Keratinocyte (primary cell): Measurements from ENCODE around the gene NID2. TPM values are rescaled to one million over a fixed set of nuclear protein-coding genes. Genes with fewer than 3 reads are reported as not detected.

Experiments used
- DNase-seq: peaks from one replicate; pipeline ENCODE4 v3.0.0-alpha.2; 2011; ENCODE audit warnings: low read depth, missing footprints, low spot score
- FAIRE-seq: peaks from 2 replicates; lab custom pipeline; 2011; peaks lifted over from hg19 to GRCh38; lab: Jason Lieb, UNC
- H2AFZ ChIP-seq: 2 replicates; pipeline ENCODE4 v1.6.0; 2012; ENCODE audit warnings: low read length, control low read depth, inconsistent platforms; ENCODE audit not compliant: control insufficient read depth
- H3K27ac ChIP-seq: 2 replicates; pipeline ENCODE4 v1.5.1; 2011; ENCODE audit warnings: low read length; ENCODE audit not compliant: control insufficient read depth, insufficient read depth
- H3K27me3 ChIP-seq: 3 replicates; pipeline ENCODE4 v1.6.0; 2011; ENCODE audit warnings: low read length; ENCODE audit not compliant: control insufficient read depth, insufficient read depth; ENCODE audit errors: extremely low read depth
- H3K36me3 ChIP-seq, 2 experiments: 2 replicates in 1 of 2; 3 replicates in 1 of 2; pipeline ENCODE4 v1.5.1; 2011; ENCODE audit warnings: low read length in 2 of 2, mild to moderate bottlenecking in 1 of 2; ENCODE audit not compliant: control insufficient read depth in 2 of 2, insufficient read depth in 2 of 2; ENCODE audit errors: extremely low read depth in 1 of 2
- H3K4me1 ChIP-seq: 3 replicates; pipeline ENCODE4 v1.5.1; 2011; ENCODE audit warnings: low read length; ENCODE audit not compliant: control insufficient read depth, insufficient read depth; ENCODE audit errors: extremely low read depth
- H3K4me2 ChIP-seq: 3 replicates; pipeline ENCODE4 v1.6.0; 2011; ENCODE audit warnings: low read depth, low read length; ENCODE audit not compliant: control insufficient read depth, insufficient read depth; ENCODE audit errors: extremely low read depth
- H3K4me3 ChIP-seq, 3 experiments: fragments of 200-600 bp in 1 of 3; sonication (generic) in 1 of 3; 2 replicates in 2 of 3; 3 replicates in 1 of 3; pipeline ENCODE4 v1.5.1; 2011 to 2016; ENCODE audit warnings: low read length in 3 of 3, mild to moderate bottlenecking in 3 of 3, control low read depth in 2 of 3, inconsistent platforms in 1 of 3, low read depth in 1 of 3, mixed read lengths in 1 of 3, mixed run types in 1 of 3, moderate library complexity in 1 of 3; ENCODE audit not compliant: control insufficient read depth in 2 of 3, insufficient read depth in 2 of 3; ENCODE audit errors: extremely low read depth in 1 of 3
- H3K79me2 ChIP-seq: 2 replicates; pipeline ENCODE4 v1.6.0; 2012; ENCODE audit warnings: low read length; ENCODE audit not compliant: control insufficient read depth, insufficient read depth
- H3K9ac ChIP-seq: 3 replicates; pipeline ENCODE4 v1.6.0; 2011; ENCODE audit warnings: low read length; ENCODE audit not compliant: control insufficient read depth, insufficient read depth; ENCODE audit errors: extremely low read depth
- H3K9me1 ChIP-seq: 3 replicates; pipeline ENCODE4 v1.6.0; 2011; ENCODE audit warnings: low read length; ENCODE audit not compliant: control insufficient read depth, insufficient read depth; ENCODE audit errors: extremely low read depth
- H3K9me3 ChIP-seq: 2 replicates; pipeline ENCODE4 v1.5.1; 2012; ENCODE audit warnings: low read depth, low read length; ENCODE audit not compliant: control insufficient read depth
- H4K20me1 ChIP-seq: 3 replicates; pipeline ENCODE4 v1.6.0; 2011; ENCODE audit warnings: low read length; ENCODE audit not compliant: control insufficient read depth, insufficient read depth; ENCODE audit errors: extremely low read depth
- EZH2 ChIP-seq: IDR thresholded peaks from one replicate; pipeline ENCODE4 v1.6.1; 2012; ENCODE audit warnings: inconsistent platforms, mild to moderate bottlenecking, low read length, moderate library complexity
- dilution Hi-C: fragments of 300-500 bp; cut with MboI; formaldehyde crosslinking; loops from one replicate; pipeline ENCODE4 v1.7.0; 2020; ENCODE audit warnings: low sequenced_read_pairs; ENCODE audit not compliant: extremely low pct_ligation_motif_present
- polyA plus RNA-seq, 5 experiments: library from polyadenylated mRNA; depleted of rRNA in 3 of 5; stranded (reverse) in 3 of 5; stranded (forward) in 1 of 5; unstranded in 1 of 5; fragments of >200 nt; gene quantifications; 1 replicate in 1 of 5; 2 replicates in 3 of 5; 3 replicates in 1 of 5; pipeline versions ENCODE4 v1.2.1 to v1.2.3, GENCODE V29; 2011 to 2012; ENCODE audit warnings: missing spikeins in 2 of 5, low read depth in 1 of 5, low replicate concordance in 1 of 5
- TF ChIP-seq, protein P1 (sequence below), 3 experiments: IDR thresholded peaks in 1 of 3; conservative IDR thresholded peaks in 1 of 3; optimal IDR thresholded peaks in 1 of 3; 2 replicates in 2 of 3; 3 replicates in 1 of 3; pipeline versions ENCODE3 to v1.5.1; 2011; ENCODE audit warnings: low read length in 3 of 3, mild to moderate bottlenecking in 3 of 3, moderate library complexity in 2 of 3, control low read depth in 1 of 3, inconsistent platforms in 1 of 3; ENCODE audit not compliant: insufficient read depth in 2 of 3; ENCODE audit errors: extremely low read depth in 1 of 3

NID2 gene
- polyA plus RNA-seq, 1 donor (not counting 4 experiments of a cell fraction or from before 2014, with no cell fraction given), result 1.7 TPM

DNA sequence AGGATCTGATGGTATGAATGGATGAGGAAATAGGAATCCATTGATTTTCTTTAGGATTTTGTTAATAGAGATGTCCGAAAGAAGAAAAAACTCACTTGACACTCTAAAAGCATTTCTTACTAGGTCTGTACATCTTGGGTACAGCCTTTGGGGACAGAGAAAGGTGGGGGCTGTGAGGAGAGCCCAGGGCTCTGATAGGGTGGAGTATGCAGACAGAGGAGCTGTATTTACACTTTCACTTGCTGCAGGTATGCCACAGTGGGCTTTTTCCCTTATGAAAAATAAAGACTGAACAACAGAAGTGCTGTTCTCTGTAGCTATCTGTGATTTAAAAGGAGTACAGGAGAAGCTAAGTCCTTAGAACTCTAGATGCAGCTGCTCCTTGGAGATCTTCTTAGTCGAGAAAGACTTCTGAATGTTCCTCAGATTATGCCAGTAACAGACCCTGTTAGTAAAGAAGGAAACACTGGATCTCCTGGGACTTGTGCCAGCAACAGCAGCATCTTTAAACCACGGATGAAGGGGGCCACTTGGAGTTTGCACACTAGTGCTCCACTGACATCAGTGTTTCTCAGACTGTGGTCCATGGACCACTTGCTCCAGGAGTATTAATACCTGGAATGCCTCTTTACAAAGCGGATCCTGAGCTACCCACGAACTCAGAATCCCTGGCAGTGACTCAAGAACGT lies 98.9 kb downstream of the NID2 start:
- FAIRE-seq, result no peak

DNA sequence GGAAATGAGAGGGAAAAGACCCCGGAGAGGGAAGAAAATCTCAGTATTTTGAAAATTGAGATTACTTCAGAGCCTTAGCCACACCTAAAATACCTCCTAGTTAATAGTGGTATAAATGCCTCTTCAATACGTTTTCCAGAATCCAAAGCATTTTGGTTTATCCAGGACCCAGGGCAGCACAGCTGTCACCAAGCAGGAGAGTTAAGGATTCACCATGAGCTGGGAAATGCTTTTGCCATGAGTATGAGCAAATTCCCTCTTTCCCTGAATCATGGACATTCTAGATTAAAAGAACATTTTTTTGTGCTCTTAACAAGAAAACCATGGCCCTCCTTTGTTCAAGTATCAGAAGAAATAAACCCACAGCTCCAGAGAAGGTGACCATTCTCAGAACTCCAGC lies 101.3 kb downstream of the NID2 start:
- DNase-seq (no peak), FAIRE-seq (no peak)
- Histone ChIP-seq H3K9me1 (no peaks in the 10 kb centered on the region), H3K27ac (no peak overlapping the region), H4K20me1 (no peaks in the 10 kb centered on the region), H2AFZ (no peak overlapping the region), H3K4me1 (no peaks in the 10 kb centered on the region), H3K79me2 (no peaks in the 10 kb centered on the region), H3K4me3 (no peak overlapping the region), H3K27me3 (peaks cover 7% of the 10 kb centered on the region), H3K4me2 (no peak overlapping the region), H3K36me3 (no peaks in the 10 kb centered on the region), H3K9ac (no peak overlapping the region), H3K9me3 (no peaks in the 10 kb centered on the region)
- TF ChIP-seq, protein P1, sequence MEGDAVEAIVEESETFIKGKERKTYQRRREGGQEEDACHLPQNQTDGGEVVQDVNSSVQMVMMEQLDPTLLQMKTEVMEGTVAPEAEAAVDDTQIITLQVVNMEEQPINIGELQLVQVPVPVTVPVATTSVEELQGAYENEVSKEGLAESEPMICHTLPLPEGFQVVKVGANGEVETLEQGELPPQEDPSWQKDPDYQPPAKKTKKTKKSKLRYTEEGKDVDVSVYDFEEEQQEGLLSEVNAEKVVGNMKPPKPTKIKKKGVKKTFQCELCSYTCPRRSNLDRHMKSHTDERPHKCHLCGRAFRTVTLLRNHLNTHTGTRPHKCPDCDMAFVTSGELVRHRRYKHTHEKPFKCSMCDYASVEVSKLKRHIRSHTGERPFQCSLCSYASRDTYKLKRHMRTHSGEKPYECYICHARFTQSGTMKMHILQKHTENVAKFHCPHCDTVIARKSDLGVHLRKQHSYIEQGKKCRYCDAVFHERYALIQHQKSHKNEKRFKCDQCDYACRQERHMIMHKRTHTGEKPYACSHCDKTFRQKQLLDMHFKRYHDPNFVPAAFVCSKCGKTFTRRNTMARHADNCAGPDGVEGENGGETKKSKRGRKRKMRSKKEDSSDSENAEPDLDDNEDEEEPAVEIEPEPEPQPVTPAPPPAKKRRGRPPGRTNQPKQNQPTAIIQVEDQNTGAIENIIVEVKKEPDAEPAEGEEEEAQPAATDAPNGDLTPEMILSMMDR (optimal IDR thresholded peaks at IDR 0.05 in 1 of 3, IDR thresholded peaks at IDR 0.05 in 1 of 3, conservative IDR thresholded peaks at IDR 0.05 in 1 of 3; ENCODE audit: extremely low read depth in 1 of 3, insufficient read depth in 2 of 3, low read length in 3 of 3), result no peak
- TF ChIP-seq EZH2, result no peak
- dilution Hi-C loops, result no loop called here

More for the DNA sequence above, 98.9 kb downstream of the NID2 start:
- dilution Hi-C loops, result no loop called here
- Histone ChIP-seq H3K9me1 (no peaks in the 10 kb centered on the region), H3K4me1 (no peaks in the 10 kb centered on the region), H3K27ac (no peak overlapping the region), H3K36me3 (no peaks in the 10 kb centered on the region), H3K4me2 (no peak overlapping the region), H3K27me3 (no peaks in the 10 kb centered on the region), H3K4me3 (no peak overlapping the region), H3K9me3 (no peaks in the 10 kb centered on the region), H3K9ac (no peak overlapping the region), H3K79me2 (no peaks in the 10 kb centered on the region), H4K20me1 (no peaks in the 10 kb centered on the region), H2AFZ (no peak overlapping the region)
- DNase-seq, result no peak
- TF ChIP-seq, protein P1 (optimal IDR thresholded peaks at IDR 0.05 in 1 of 3, IDR thresholded peaks at IDR 0.05 in 1 of 3, conservative IDR thresholded peaks at IDR 0.05 in 1 of 3; ENCODE audit: extremely low read depth in 1 of 3, insufficient read depth in 2 of 3, low read length in 3 of 3), result no peak
- no peak for TF ChIP-seq EZH2
